ENCODE measurements around the gene MOV10. TPM values are rescaled to one million over a fixed set of nuclear protein-coding genes. Genes with fewer than 3 reads are reported as not detected.

The MOV10 gene
- 74.9 and 77.2 TPM in 2 replicates for total RNA-seq
- long read RNA-seq, transcript MOV10-201 (20 exons, 3,383 nt): major isoform, 8 of 28 reads
- long read RNA-seq, partial matches to known transcripts: 10 of 28 reads
- long read RNA-seq, other reads (novel, unspliced or antisense): 3 of 28 reads

DNA sequence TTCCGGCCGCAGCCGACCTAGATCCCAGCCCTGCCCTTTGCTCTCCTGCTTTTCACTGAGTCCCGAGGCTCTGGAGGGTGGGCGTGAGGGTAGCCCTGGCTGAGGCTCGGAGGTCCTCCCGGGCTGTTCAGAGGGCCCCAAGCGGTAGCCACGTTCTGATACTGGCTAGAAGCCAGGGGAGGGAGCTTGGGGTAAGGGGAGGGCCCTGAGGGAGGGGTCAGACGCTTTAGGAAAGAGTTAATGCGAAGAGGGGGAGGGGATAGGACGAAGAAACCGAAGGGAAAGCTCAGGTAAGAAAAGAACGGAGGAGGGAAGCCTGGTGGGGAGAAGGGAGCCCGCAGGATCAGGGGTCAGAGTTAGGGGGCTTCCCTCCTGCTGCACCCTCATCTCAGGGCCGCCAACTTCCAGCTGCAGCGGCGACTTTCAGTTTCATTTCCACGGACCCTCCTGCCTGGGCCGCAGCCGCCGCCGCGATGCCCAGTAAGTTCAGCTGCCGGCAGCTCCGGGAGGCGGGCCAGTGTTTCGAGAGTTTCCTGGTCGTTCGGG lies at the start of gene MOV10:
MOV10 (plus strand) TSS at position 220 of the 546 bp plus-strand sequence; CDS start at position 474, 254 bp downstream.
- Mint-ChIP-seq H3K36me3 (ENCODE audit: low read depth) (peaks cover 6% of the 10 kb centered on the region), H3K9me3 (no peaks in the 10 kb centered on the region), H3K4me3 (peak within 1 kb of the TSS; percentile 97), H3K27me3 (ENCODE audit: low read depth) (no peaks in the 10 kb centered on the region), H3K4me1 (peaks cover 35% of the 10 kb centered on the region), H3K27ac (ENCODE audit: unreplicated experiment) (peak within 1 kb of the TSS; percentile 92)
- DNase-seq (ENCODE audit: low read depth, low spot score): peak; percentile 53
- TF ChIP-seq, protein P1, sequence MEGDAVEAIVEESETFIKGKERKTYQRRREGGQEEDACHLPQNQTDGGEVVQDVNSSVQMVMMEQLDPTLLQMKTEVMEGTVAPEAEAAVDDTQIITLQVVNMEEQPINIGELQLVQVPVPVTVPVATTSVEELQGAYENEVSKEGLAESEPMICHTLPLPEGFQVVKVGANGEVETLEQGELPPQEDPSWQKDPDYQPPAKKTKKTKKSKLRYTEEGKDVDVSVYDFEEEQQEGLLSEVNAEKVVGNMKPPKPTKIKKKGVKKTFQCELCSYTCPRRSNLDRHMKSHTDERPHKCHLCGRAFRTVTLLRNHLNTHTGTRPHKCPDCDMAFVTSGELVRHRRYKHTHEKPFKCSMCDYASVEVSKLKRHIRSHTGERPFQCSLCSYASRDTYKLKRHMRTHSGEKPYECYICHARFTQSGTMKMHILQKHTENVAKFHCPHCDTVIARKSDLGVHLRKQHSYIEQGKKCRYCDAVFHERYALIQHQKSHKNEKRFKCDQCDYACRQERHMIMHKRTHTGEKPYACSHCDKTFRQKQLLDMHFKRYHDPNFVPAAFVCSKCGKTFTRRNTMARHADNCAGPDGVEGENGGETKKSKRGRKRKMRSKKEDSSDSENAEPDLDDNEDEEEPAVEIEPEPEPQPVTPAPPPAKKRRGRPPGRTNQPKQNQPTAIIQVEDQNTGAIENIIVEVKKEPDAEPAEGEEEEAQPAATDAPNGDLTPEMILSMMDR (conservative IDR thresholded peaks at IDR 0.05): no peak

- H3K9me3 Mint-ChIP-seq: no peaks in the 10 kb centered on the region
- no peak overlapping the region for H3K4me3 Mint-ChIP-seq
- no peak for DNase-seq (ENCODE audit: low read depth, low spot score)
- H3K27me3 Mint-ChIP-seq (ENCODE audit: low read depth): no peaks in the 10 kb centered on the region
- H3K27ac Mint-ChIP-seq (ENCODE audit: unreplicated experiment): no peak overlapping the region
- TF ChIP-seq, protein P1 (conservative IDR thresholded peaks at IDR 0.05): no peak
- H3K4me1 Mint-ChIP-seq: peaks cover 11% of the 10 kb centered on the region
- no peaks in the 10 kb centered on the region for H3K36me3 Mint-ChIP-seq (ENCODE audit: low read depth)
Observed at GRCh38 chr1:112625696-112626095, 48.8 kb upstream of the MOV10 start.

GRCh38 chr1:112626193-112626592 lies 48.3 kb upstream of the MOV10 start:
- Mint-ChIP-seq H3K27me3 (ENCODE audit: low read depth) (no peaks in the 10 kb centered on the region), H3K4me3 (peak overlapping the region; percentile 17), H3K4me1 (peaks cover 6% of the 10 kb centered on the region), H3K36me3 (ENCODE audit: low read depth) (no peaks in the 10 kb centered on the region), H3K9me3 (no peaks in the 10 kb centered on the region), H3K27ac (ENCODE audit: unreplicated experiment) (no peak overlapping the region)
- no peak for DNase-seq (ENCODE audit: low read depth, low spot score)
- TF ChIP-seq, protein P1 (conservative IDR thresholded peaks at IDR 0.05): no peak

DNA sequence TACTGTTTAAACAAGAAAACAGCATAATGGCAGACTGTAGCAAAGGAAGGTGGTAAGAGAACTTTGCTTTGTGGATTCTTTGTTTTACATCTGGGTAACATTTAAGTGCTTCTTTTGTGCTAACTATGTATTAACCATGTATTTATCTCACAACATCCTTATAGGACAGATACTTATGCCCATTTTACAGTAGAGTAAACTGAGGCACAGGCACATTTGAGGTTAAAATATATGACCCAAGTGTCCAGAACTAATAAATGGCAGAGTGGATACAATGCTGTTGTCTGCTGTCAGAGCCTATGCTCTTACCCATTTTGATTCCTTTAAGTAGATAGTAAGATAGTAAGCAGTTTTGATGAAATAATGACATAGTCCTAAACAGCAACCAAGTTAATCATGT lies 47.6 kb upstream of the MOV10 start:
- peaks cover 3% of the 10 kb centered on the region for H3K4me1 Mint-ChIP-seq
- no peak overlapping the region for H3K4me3 Mint-ChIP-seq
- no peak for DNase-seq (ENCODE audit: low read depth, low spot score)

GRCh38 chr1:112628516-112628915 lies 45.9 kb upstream of the MOV10 start:
- H3K9me3 Mint-ChIP-seq: peaks cover 2% of the 10 kb centered on the region
- no peaks in the 10 kb centered on the region for H3K27me3 Mint-ChIP-seq (ENCODE audit: low read depth)
- peaks cover 4% of the 10 kb centered on the region for H3K36me3 Mint-ChIP-seq (ENCODE audit: low read depth)
- H3K4me1 Mint-ChIP-seq: peaks cover 4% of the 10 kb centered on the region
- TF ChIP-seq, protein P1 (conservative IDR thresholded peaks at IDR 0.05): no peak
- no peak overlapping the region for H3K4me3 Mint-ChIP-seq
- H3K27ac Mint-ChIP-seq (ENCODE audit: unreplicated experiment): no peak overlapping the region
- no peak for DNase-seq (ENCODE audit: low read depth, low spot score)

More for the DNA sequence above, 47.6 kb upstream of the MOV10 start:
- TF ChIP-seq, protein P1 (conservative IDR thresholded peaks at IDR 0.05): no peak
- H3K27me3 Mint-ChIP-seq (ENCODE audit: low read depth): no peaks in the 10 kb centered on the region
- no peaks in the 10 kb centered on the region for H3K36me3 Mint-ChIP-seq (ENCODE audit: low read depth)
- H3K9me3 Mint-ChIP-seq: no peaks in the 10 kb centered on the region
- no peak overlapping the region for H3K27ac Mint-ChIP-seq (ENCODE audit: unreplicated experiment)

Measured in neural crest cell (in vitro differentiated cells).